SH-SY5Y (cell line): Measurements from ENCODE around the gene TRPC4.

ENCODE experiments used
- GATA2 ChIP-seq: IDR thresholded peaks from 2 replicates; pipeline ENCODE4 v1.6.1; 2011; ENCODE audit warnings: mild to moderate bottlenecking, low read depth, low read length
- GATA3 ChIP-seq: IDR thresholded peaks from 2 replicates; pipeline ENCODE4 v1.6.1; 2011; ENCODE audit warnings: low read depth, mild to moderate bottlenecking, low read length, moderate library complexity

The TRPC4 gene

DNA sequence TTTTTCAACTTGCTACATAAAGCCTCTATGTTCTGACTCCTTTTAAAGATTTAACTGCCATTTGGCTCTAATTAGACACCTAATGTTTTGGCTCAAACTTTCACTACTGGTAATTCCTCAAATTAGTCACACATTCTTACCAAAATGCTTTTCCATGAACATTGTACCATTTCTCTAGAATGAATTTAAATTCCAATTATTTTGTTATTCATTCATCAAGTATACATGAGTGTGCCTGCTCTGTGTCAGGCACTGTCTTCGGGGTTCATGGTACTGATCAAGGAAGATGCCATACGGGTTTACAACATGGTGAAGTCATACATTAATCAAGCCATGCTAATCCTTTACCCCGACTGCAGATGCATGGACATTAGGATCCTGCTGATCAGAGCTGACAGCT, 201.9 kb downstream of the TRPC4 start:
- TF ChIP-seq GATA2, result no peak
- TF ChIP-seq GATA3, result no peak

DNA sequence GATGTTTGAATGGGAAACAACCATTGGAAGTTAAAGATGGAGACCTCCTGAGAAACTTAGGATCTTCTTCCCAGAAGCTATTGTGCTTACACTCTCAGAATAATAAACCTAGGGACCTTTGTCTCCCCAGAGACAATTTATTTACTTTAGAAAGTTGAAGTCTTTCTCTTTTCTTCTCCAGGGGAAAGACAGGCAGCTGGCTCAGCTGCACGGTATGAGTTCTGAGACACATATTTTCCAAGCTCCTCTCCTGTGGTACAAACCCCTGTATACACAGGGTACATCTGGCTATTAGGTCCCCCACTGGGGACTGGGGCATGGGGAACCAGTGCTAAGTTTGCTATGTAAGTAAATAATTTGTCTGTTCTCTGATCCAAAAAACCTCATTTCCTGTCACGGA, 203.5 kb downstream of the TRPC4 start:
- no peak for TF ChIP-seq GATA3
- no peak for TF ChIP-seq GATA2

DNA sequence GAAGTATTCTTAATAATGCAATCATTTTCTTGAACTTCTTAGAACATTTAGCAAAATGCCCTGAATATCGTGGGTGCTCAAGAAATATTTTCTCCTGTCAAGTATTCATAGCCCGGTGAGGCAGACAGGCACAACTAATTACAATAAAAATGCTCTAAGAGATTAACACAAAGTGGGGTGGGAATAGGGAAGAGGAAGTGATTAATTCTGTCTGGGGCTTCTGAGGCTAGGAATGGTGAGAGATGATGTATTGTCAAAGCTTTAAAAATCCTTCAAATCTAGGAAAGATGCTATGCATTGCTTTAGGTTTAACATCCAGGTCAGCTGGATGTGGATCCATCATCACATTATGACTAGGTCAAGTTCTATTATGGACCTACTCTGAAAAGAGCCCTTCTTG, 204.2 kb downstream of the TRPC4 start:
- TF ChIP-seq GATA3 (no peak), GATA2 (no peak)

DNA sequence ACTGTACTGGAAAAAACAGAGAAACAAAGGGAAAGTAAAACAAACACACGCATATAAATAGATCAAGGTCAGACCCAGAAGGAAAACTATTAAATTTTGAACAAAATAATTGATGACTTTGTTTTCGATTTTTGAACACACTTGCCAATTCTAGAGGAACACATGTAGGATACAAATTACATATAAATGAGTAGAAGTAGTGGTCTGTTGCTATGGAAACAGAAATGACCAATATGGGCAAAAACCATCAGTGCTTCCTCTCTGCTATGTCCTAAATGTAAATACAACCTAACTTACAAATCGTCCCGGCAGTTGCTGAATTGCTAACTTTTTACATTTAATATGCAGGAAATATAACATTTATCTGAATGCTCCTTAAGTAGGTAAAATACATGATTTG, 205.8 kb downstream of the TRPC4 start:
- TF ChIP-seq GATA3 (no peak), GATA2 (no peak)

DNA sequence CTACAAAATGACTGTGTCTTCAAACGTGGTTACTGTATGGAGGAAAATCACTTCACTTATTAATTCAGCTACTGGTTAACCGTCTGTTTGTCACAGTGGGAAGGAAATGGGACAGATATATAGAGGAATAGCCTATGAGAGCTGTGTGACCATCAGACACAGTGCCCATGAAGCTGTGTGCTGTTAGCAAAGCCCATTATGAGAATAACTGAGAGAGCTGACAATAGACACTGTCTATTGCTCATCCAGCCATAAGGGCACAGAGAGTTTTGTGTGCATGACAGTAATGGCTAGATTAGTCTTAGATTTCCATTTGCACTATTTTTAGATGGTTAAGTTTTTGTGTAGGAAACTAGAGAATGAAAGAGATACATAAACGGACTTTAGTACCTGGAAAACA, 206.9 kb downstream of the TRPC4 start:
- TF ChIP-seq GATA3, result no peak
- TF ChIP-seq GATA2, result no peak

DNA sequence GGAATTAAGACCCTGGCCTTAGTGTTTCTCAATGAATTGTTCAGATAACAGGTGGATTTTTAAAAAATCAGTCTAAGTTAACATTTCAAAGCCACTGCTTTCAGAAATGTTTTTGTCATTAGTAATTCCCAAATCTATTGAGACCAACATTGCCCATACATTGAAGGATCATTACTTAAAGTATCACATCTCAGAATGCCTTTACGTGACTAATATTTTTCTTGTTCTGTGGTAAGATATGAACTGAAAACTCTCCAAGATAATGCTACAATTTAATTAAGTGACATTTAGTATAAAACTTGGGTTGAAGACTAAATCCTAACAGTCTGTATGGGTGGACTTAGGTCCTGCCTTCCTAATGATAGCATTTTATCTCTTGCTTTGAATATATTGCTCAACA, 211.6 kb downstream of the TRPC4 start:
- no peak for TF ChIP-seq GATA3
- no peak for TF ChIP-seq GATA2

DNA sequence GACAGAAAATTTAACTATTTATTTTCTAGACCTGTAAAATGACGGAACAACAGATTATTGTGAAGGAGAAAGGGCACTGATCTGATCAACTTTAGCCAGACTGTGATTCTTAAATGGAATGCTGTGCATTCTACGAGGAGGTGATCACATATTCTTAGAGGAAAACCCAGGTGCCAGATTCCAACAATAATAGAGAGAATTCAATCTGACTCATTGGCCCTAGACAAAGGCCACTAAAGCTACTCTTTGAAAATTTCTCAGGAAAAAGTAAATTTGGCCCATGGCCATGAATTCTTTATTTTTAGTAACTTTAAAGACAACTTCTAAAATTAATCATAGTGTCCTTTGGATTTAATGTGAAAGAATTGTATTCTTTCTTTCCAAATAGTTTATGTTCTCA, 212.4 kb downstream of the TRPC4 start:
- TF ChIP-seq GATA3, result no peak
- TF ChIP-seq GATA2, result no peak

DNA sequence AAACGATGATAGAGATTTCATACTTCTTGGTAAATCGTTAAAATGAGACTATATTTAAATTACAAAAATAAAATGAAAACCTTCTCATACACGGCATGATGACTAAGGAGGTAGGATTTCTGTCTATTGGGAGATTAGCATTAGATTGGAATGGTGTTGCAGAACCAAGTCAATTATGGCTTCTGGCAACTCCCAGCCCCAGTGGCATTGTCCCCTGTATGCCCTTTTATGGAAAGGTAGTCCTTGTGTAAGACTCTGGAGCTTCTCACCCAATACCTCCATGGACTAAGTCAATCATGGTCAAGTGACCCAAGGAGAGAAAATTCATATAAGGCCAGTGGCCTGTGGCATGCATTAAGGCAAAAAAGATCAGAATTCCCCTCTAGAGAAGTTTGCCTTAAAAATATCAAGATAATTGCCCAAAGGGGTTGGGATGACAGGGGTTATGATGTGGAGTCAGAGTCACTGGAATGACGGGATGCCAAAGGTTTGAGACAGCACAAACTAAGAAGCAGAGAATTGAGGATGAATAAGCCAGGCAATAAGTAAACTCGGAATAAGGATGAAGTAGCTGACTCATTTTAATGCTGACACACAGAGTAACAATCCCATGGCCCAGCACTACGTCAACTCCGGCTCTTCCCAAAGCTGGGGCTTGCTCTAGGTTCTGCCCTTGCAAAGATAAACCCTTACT, 213.2 kb downstream of the TRPC4 start:
- no peak for TF ChIP-seq GATA3
- no peak for TF ChIP-seq GATA2

DNA sequence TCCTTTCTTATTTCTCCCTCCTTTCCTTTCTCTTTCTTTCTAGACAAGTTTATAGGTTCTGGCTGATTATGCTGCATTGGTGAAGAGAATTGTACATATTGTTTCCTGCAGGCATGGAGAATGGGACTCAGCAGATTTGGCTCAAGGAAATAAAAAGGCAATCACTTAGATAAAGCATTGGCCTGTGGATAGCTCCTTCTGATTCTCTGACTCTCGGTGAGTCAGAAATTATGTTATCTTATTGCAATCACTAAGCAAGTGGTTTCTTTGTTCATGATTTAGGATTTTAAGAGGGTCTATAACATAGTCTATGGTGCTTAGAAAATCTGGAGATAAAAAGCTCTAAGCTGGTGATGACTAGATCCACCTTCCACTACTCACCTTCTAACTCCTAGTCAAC, 217.0 kb downstream of the TRPC4 start:
- TF ChIP-seq GATA3, result no peak
- TF ChIP-seq GATA2, result no peak

DNA sequence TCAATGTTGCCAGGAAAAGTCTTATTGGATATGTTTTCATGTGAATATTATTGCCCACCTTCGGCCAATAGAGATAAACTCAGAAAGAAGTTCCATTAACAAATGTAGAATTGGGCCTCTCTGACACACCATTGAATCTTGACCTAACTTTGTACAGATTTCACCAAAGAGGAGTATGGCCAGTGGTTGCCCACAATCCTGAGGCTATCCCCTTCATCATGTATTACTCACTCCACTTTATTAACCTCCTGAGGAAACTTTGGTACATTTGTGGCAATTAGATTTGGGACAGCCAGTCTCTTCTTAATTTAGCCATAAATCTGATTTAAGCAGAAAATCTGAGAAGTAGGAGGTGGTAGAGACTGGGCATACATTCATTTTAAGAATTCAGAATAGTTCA, 217.7 kb downstream of the TRPC4 start:
- TF ChIP-seq GATA2 (no peak), GATA3 (no peak)

DNA sequence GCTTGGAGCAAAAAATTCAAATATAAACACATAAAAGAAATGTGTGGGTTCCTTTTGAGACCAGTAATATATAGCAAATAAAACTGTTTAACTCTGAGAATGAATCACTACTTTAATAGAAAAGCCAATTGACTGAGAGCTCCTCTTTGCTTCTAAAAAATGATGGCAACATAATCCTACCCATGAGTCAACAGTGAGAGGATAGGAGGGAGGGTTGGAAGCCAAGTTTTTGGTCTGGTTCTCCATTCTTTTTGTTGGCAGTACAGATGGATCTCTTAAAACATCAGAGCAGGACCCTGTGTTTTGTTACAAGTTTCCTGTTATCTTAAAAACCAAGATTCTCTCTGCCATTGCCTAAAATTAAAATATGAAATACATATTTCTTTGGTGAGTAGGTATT, 221.0 kb downstream of the TRPC4 start:
- TF ChIP-seq GATA2, result no peak
- TF ChIP-seq GATA3, result no peak

DNA sequence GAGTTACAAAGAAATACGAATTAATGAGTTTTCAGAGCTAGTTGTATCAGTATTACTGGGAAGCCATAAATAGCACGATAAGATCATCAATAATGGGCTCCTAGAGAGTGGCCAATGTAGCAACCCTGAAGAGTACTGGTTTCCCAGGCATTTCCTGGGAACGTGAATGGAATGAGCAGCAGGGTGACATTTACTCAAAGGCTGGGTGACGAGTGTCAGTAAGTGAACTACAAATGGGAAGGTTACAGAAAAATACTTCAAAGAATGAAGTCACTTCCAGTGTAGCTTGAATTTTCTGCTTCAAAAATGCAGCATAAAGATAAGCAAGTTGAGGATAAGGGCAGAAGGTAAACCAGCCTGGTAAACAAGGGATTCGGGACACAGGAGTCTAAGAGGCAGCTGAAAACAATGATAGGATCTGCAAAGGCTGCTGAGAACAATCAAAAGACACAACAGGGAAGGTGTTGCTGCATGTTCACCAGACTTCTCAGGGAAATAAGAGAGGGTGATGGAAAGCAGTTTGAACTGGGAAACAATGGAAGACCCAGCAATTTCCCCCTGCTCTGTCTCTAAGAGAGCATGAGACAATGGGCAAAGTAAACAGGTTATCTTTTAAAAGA, 222.4 kb downstream of the TRPC4 start:
- TF ChIP-seq GATA3 (no peak), GATA2 (no peak)

DNA sequence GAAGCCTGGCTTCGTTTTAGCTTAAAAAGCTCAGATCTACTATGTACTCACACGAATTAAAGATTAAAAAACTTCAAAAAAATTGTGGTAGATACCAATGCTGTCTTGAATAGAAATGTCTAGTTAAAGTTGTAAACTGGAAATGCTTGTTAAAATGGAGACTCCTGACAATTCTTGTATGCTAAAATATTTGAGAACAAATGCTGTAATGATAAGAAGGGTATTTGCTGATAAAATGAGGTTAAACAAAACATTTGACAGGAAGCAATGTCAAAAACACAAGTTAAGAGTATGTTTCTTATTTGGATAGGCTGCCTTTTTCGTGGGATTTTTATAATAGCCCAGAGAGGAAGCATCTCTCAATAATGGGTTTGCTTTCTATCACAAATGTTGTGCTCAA, 223.0 kb downstream of the TRPC4 start:
- TF ChIP-seq GATA3 (no peak), GATA2 (no peak)

DNA sequence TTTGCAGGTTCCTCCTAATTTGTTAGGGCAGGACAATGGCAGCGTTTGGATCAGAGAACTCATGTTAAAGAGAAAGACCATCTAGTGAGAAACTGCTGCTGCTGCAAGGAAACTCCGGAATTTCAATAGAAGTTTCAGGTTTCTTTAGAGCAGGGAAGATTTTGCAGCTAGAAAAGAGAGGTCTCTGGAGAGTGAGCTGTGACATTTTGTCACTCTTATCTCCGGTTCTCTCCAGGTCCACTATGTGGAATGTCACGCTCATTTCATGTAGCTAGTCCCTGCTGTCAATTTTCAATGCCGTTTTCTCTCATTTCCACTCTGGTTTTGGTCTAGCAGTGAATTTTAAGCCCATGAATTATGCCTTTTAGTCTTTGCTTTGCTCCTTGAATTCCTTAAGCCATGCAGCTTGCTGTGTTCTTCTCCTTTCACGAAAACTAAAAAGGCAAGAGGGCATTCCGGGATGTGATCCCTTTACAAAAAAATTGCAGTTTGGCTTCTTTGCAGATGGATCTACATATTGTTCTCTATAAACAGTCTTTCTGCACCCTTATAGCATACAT, 224.3 kb downstream of the TRPC4 start:
- TF ChIP-seq GATA2 (no peak), GATA3 (no peak)

DNA sequence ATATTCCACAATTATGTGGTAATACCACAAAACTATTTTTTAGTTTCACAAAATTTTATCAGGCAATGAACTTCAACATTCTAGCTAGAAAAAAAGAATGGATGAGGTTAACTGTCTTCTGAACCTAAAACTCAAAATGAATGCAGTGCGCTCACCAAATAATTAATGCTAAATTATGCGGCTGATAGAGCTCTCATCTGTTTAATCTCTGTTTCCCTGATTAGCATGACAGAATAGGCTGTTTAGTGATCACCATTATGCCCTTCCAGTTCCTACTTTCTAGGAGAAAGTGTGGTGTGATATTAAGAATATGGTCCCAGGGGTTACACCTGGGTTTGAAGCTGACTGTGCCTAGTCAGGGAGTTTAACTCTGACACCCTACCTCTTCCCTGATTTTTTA, 228.2 kb downstream of the TRPC4 start:
- TF ChIP-seq GATA3 (no peak), GATA2 (no peak)

DNA sequence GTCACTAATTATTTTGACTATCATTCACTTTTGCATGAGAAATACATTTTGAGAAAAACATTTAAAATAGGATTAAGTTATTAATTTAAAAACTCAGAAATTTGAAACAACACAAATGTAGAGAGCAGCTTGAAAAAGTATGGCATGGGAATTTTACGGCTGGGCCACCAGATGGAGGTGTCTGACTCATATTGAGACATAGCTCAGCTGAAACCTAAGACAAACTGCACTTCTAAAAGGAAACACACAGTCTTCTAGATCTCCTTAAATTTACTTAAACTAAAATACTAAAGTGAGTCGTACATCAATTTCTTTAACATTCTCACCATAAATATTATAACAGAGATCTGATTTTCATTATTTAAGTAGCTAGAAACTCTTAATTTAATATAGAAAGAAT, 229.1 kb downstream of the TRPC4 start:
- TF ChIP-seq GATA3, result no peak
- TF ChIP-seq GATA2, result no peak
